Ectodermal cell (in vitro differentiated cells): Measurements from ENCODE around the gene SYNDIG1L. TPM values are rescaled to one million over a fixed set of nuclear protein-coding genes. Genes with fewer than 3 reads are reported as not detected.

Experiments used
- H3K27ac ChIP-seq: 2 replicates; pipeline ENCODE4 v1.7.0; 2013; ENCODE audit warnings: mild to moderate bottlenecking, low read depth, low read length; ENCODE audit not compliant: insufficient read depth, poor library complexity, severe bottlenecking
- H3K27me3 ChIP-seq: 2 replicates; pipeline ENCODE4 v1.7.0; 2013; ENCODE audit warnings: mild to moderate bottlenecking, low read length; ENCODE audit not compliant: insufficient read depth, control insufficient read depth, poor library complexity, severe bottlenecking
- H3K36me3 ChIP-seq: one replicate; pipeline ENCODE4 v1.7.0; 2013; ENCODE audit warnings: low read length; ENCODE audit not compliant: control insufficient read depth, insufficient read depth
- H3K4me1 ChIP-seq: one replicate; pipeline ENCODE4 v1.7.0; 2013; ENCODE audit warnings: low read length; ENCODE audit not compliant: control insufficient read depth, insufficient read depth
- H3K4me3 ChIP-seq: 2 replicates; pipeline ENCODE4 v1.7.0; 2013; ENCODE audit warnings: low read depth, low read length, control low read depth; ENCODE audit not compliant: insufficient read depth
- H3K9me3 ChIP-seq: 2 replicates; pipeline ENCODE4 v1.7.0; 2013; ENCODE audit warnings: mild to moderate bottlenecking, low read length, moderate library complexity; ENCODE audit not compliant: control insufficient read depth
- WGBS, 2 experiments: methylation state at CpG; one replicate each; pipeline ENCODE4 v1.1.7; 2013; ENCODE audit warnings: missing lambda C conversion rate in 2 of 2; 5-methylcytosine and 5-hydroxymethylcytosine counted together
- polyA plus RNA-seq, 4 experiments: library from polyadenylated mRNA; stranded (reverse); fragments of 50-300 nt; gene quantifications; one replicate each; pipeline ENCODE4 v1.2.3, GENCODE V29; 2013

Gene SYNDIG1L
- polyA plus RNA-seq (2013, experiment 1 of 4): 0.37 TPM
- 0.25 TPM for polyA plus RNA-seq (2013, experiment 2 of 4)
- 0.48 TPM for polyA plus RNA-seq (2013, experiment 3 of 4)
- 0.41 TPM for polyA plus RNA-seq (2013, experiment 4 of 4)

DNA sequence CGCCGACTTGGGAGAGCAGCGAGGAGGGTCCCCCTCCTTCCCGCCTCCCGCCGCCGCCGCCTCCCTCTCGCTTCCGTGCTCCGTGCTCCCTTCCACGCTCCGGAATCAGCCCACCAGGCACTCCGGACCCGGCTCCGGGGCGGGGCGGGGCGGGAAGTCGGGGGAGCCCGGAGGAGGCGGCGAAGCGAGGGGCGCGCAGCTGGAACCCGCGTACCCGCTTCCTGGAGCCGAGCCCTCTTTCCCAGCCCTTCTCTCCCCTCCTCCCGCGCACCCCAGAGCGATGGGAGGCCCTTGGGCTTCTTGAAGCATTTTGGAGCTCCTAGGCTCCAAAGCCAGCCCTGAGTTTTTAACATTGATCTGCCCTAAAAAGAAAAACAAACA lies at the start of gene SYNDIG1L:
SYNDIG1L (minus strand) TSS at position 9 of the 381 bp plus-strand sequence. CDS start 16,466 bp downstream, outside the sequence.
- Histone ChIP-seq H3K36me3 (no peaks in the 10 kb centered on the region), H3K27me3 (peaks cover 19% of the 10 kb centered on the region), H3K4me3 (peak within 1 kb of the TSS; percentile 23), H3K9me3 (no peaks in the 10 kb centered on the region), H3K4me1 (peaks cover 11% of the 10 kb centered on the region), H3K27ac (no peak within 1 kb of the TSS)
- WGBS, 2 experiments: 2 to 3% methylated on average over 33 of the region's 33 CpGs

DNA sequence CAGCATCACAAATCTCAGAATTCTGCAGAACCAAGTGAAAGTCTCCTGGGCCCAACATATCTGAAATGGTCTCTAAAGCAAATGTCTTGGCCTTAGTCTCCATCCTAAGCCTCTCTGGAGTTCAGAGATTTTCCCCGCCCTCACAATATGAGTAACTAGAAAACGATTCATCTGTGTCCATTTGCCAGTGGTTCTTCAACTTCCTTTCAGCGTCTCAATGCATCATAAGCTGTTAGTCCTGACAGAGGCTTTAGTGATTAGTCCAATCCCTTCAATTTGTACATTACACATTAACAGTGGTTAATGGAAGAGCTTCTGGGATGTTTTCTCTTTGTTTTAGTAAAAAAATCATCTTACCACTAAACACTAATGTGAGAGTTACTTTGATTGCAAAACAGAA lies 49.7 kb upstream of the SYNDIG1L start:
- 95 to 98% methylated on average over 3 of the region's 3 CpGs for WGBS, 2 experiments
- H3K27me3 ChIP-seq: no peaks in the 10 kb centered on the region
- peaks cover 6% of the 10 kb centered on the region for H3K36me3 ChIP-seq
- H3K4me3 ChIP-seq: no peak overlapping the region
- H3K4me1 ChIP-seq: peaks cover 20% of the 10 kb centered on the region
- H3K27ac ChIP-seq: no peak overlapping the region
- no peaks in the 10 kb centered on the region for H3K9me3 ChIP-seq

DNA sequence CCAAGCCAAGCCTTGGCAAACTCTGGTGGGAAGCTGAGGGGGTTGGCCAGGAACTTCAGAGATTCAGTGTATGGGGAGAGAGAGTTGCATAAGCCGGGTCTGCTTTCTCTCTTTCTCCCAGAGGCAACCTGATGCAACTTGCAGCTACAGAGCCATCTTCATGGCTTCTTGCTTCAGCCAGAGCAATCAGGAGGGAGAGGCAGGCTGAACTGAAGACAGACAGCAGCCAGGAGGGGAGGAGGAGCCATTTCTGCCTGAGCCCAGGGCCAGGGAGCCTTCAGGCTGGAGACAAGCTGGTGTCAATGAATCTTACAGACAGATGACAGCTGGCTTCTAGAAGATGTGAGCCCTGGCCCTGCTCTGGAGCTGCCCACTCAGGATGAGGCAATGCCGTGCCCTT lies 48.4 kb upstream of the SYNDIG1L start:
- H3K9me3 ChIP-seq: no peaks in the 10 kb centered on the region
- peaks cover 20% of the 10 kb centered on the region for H3K4me1 ChIP-seq
- WGBS, 2 experiments: 86 to 95% methylated on average over 2 of the region's 2 CpGs
- no peaks in the 10 kb centered on the region for H3K27me3 ChIP-seq
- H3K36me3 ChIP-seq: no peaks in the 10 kb centered on the region
- no peak overlapping the region for H3K4me3 ChIP-seq
- no peak overlapping the region for H3K27ac ChIP-seq

DNA sequence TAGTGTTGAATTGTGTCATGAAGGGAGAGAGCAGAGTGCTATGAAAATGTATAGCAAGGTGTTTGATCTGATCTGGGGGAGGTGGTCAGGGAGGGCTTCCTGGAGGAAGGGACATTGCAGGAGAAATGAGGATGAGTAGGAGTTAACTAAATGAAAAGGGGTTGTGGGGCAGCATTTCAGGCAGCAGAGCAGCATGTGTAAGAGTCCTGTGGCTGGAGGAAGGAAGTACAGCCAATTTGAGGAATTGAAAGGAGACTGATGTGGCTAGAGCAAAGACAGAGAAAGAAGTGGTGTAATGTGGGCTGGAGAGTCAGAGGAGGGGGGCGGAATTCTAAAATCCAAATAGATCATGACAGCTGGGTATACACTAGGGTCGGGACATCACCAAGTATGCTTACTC lies 46.6 kb upstream of the SYNDIG1L start:
- H3K36me3 ChIP-seq: no peaks in the 10 kb centered on the region
- peaks cover 13% of the 10 kb centered on the region for H3K4me1 ChIP-seq
- 91 to 96% methylated on average over 2 of the region's 2 CpGs for WGBS, 2 experiments
- H3K27me3 ChIP-seq: no peaks in the 10 kb centered on the region
- H3K4me3 ChIP-seq: no peak overlapping the region
- no peak overlapping the region for H3K27ac ChIP-seq
- H3K9me3 ChIP-seq: no peaks in the 10 kb centered on the region

DNA sequence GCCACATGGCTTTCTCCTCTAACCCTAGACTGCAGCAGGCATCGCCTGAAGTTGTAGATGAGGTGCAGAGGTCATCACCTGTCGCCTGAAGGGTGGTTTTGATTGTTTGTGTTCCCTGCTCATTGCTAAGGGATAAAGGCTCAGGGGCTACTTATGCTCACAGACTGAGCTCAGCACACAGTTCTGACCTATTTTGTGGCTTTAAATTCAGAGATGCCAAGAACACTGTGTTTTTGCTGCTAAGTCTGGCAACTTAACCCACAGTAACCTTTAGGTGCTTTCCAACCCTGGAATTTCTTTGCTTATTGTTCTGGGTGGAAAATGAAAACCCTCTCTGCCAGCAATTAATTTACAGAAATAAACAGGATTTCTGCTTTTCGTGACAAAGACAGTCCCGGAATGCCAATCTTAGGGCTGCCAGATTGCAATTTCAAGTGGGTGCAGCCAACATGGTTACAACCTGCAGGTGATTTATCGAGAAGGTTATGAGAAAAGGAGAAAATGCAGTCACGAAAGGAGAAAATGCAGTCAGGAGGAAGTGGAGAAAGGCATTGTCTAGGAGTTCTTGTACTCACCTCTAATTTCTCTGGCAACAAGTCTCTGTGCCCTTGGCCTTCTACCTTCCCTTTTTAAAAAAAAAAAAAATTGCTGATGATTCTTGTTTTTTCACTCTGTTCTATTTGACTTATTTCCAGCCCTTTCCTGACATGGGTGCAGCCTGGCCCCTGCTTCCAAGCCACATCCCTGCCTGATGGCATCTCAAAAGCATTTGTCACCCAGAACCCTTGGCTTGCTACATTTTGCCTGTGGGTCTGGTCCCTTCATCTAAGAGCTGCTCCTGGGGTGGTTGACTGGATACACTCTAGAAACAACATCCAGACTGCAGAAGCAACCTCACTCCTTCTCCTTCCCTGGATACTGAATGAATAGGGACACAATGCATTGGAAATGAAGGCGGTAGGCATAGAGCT lies 43.8 kb upstream of the SYNDIG1L start:
- Histone ChIP-seq H3K27ac (no peak overlapping the region), H3K36me3 (no peaks in the 10 kb centered on the region), H3K4me1 (no peaks in the 10 kb centered on the region), H3K27me3 (no peaks in the 10 kb centered on the region), H3K4me3 (no peak overlapping the region), H3K9me3 (no peaks in the 10 kb centered on the region)
- 95 to 97% methylated on average over 7 of the region's 7 CpGs for WGBS, 2 experiments

DNA sequence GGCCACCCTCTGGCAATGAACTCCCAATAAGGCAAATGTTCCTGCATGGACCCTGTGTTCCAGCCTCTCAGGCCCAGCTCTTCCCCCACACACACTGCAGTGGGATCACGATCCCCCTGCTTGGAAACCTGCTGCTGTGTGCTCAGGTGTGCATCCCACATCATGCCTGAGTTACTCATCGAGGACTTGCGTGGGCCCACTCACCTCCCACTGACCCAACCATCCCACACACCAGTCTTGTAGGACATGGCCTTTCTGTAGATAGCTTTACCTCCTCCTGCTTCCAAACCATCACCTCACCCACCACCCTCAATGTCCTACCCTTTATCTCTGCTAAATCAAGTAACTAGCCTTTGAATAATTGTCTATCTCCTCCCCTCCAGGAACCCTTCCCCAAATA lies 42.5 kb upstream of the SYNDIG1L start:
- Histone ChIP-seq H3K4me3 (no peak overlapping the region), H3K9me3 (no peaks in the 10 kb centered on the region), H3K27ac (no peak overlapping the region), H3K36me3 (no peaks in the 10 kb centered on the region), H3K4me1 (no peaks in the 10 kb centered on the region), H3K27me3 (no peaks in the 10 kb centered on the region)
- WGBS, 2 experiments: 89 to 95% methylated on average over 3 of the region's 3 CpGs

DNA sequence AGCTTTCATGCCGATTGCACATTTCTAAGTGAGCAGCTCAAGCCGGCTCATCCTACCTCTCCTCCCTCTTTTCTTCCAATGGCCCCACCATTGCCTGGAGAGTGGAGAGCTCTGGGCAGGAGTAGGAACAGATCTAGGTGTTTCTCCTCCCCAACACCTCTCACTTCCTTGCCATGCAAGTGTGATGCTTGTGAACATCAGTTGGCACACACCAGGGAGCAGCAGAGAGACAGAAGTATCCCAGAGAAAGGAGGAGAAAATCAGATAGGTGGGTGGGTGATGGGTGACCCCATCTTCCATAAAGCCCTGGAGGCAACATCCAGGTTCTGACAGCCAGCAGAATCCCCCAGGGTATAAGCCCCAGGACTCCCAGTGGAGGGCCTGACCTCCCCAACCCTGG lies 39.3 kb upstream of the SYNDIG1L start:
- Histone ChIP-seq H3K9me3 (no peaks in the 10 kb centered on the region), H3K4me1 (no peaks in the 10 kb centered on the region), H3K36me3 (no peaks in the 10 kb centered on the region), H3K27ac (no peak overlapping the region), H3K4me3 (no peak overlapping the region), H3K27me3 (no peaks in the 10 kb centered on the region)
- WGBS, 2 experiments: 89 to 94% methylated on average over 2 of the region's 2 CpGs

DNA sequence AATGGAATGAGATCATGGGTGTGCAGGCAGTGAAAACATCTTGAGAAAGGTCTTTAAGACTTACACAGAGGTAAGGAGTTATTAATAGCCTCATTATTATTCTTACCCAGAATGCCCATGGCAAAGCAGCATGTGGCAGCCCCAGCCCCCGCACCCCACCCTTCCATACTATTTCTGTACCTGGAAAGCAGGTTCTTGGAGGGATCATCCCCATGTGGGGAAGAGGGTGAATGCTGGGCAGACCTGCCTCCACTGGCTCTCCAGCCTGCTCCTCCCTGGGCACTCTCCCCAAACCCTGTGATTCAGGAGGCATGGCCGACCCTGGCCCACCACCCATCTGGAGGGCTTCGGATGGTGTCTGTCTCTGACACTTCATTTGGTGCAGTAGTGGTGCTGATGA lies 38.8 kb upstream of the SYNDIG1L start:
- no peaks in the 10 kb centered on the region for H3K36me3 ChIP-seq
- no peaks in the 10 kb centered on the region for H3K27me3 ChIP-seq
- H3K4me3 ChIP-seq: no peak overlapping the region
- H3K27ac ChIP-seq: no peak overlapping the region
- no peaks in the 10 kb centered on the region for H3K4me1 ChIP-seq
- 96 to 97% methylated on average over 3 of the region's 3 CpGs for WGBS, 2 experiments
- H3K9me3 ChIP-seq: no peaks in the 10 kb centered on the region

DNA sequence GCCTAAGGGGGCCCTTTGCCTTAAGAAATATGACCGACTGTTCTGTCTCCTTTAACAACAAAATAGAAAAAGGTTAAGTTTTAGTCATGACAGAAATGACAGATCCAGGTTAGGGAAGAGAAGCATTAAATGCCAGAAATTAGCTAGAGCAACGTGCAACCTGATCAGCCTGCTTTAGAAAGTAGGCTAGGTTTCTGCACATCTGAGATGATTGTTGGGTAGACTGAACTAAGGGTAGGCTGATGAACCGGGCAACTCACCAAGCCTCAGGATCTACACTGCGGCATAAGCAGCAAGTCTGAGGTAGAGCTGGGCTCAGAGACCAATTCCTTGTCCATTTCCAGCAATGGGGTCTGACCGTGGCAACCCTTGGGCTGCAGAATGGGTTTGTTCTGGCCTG lies 37.7 kb upstream of the SYNDIG1L start:
- Histone ChIP-seq H3K4me1 (no peaks in the 10 kb centered on the region), H3K36me3 (no peaks in the 10 kb centered on the region), H3K4me3 (no peak overlapping the region), H3K9me3 (no peaks in the 10 kb centered on the region), H3K27me3 (no peaks in the 10 kb centered on the region), H3K27ac (no peak overlapping the region)
- 92 to 96% methylated on average over 5 of the region's 5 CpGs for WGBS, 2 experiments

DNA sequence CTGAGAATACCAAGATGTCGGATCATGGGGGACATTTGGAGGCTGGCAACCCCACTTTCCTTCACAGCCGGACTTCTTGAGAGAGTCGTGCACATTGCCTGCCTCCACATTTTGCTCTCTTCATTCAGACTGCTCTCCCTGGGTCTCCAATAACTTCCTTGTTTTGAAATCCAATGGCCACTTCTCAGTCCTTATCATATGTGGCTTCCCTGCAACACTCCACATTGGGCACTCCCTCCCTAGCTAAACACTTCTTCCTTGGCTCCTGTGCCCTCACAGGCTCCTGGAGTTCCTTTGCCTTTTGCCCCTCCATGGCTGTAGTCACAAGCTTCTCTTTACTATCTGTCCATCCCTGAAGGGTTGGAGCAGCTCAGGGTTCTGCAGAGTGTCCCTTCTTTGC lies 37.0 kb upstream of the SYNDIG1L start:
- WGBS, 2 experiments: 92 to 97% methylated on average over 3 of the region's 3 CpGs
- H3K36me3 ChIP-seq: no peaks in the 10 kb centered on the region
- H3K4me1 ChIP-seq: no peaks in the 10 kb centered on the region
- no peaks in the 10 kb centered on the region for H3K27me3 ChIP-seq
- no peak overlapping the region for H3K4me3 ChIP-seq
- H3K27ac ChIP-seq: no peak overlapping the region
- H3K9me3 ChIP-seq: no peaks in the 10 kb centered on the region
